ENCODE results near the gene AGBL4. TPM values are rescaled to one million over a fixed set of nuclear protein-coding genes. Genes with fewer than 3 reads are reported as not detected.
A peak's percentile ranks its signal among the peaks of the same experiment; 100 is the strongest.

AGBL4 gene
- polyA plus RNA-seq, 3 donors, result 1.00 to 1.2 (median 1.0) TPM

DNA sequence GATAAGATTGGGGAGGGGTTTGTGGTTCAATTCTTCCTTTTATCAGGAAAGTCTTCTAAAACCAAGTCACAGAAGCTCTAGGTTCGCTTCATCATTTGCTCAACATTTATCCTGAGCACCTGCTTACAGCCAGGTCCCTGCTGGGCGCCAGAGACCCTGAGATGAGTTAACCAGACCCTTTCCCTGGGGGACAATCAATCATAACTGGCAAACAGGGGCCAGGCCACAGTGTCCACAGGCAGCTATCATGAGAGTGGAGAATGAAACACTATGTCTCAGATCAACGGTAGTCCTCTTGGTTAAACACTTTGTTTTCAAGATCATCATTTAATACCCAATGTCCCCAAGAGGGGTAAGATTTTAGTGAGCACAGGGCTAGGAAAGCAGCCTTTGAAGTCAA lies 1393.9 kb downstream of the AGBL4 start:
- no peak for DNase-seq (ENCODE audit: extremely low read depth in 1 of 11, low read depth in 9 of 11, low spot score in 4 of 11)

DNA sequence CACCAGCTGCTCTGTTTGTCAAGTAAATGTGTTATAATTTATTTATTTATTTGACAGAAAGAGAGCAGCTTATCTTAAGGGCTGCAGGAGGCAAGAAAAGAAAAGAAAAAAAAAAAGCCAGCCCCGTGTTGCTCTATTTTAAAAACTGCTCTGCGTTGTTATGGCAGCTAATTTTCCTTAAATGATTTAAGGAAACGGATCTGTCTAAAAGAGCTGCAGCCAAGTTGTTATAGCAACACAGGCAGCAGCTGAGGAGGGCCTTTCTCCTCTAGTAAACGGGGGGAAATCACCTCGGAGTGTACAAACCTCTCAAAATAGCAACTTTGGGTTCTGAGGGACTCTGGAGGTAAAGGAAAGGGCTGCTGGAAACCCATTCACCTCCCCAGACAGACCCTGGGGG lies 1396.3 kb downstream of the AGBL4 start:
- peak in 1 of 11 donors; percentile 30 for DNase-seq (ENCODE audit: extremely low read depth in 1 of 11, low read depth in 9 of 11, low spot score in 4 of 11)

DNA sequence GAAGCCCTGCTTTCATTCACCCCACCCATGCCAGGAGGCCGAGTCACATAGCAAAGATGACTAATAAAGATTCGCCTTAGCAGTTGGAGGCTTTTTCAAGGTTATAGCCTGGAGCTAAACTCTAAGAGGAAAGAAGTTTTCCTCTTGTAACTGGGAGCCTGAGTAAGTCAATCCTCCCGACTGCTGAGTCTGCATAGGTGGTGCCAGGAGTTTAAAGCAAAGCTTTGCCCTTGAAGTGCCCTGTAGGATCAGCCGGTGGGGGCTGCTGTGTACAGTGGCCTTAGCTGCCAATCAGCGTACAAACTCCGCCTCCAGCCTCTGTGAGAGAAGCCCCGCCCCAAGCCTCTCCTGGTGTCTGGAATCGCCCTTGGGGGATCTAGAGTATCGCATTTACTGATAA lies 1404.2 kb downstream of the AGBL4 start:
- peak in 1 of 11 donors; percentile 23 for DNase-seq (ENCODE audit: extremely low read depth in 1 of 11, low read depth in 9 of 11, low spot score in 4 of 11)

DNA sequence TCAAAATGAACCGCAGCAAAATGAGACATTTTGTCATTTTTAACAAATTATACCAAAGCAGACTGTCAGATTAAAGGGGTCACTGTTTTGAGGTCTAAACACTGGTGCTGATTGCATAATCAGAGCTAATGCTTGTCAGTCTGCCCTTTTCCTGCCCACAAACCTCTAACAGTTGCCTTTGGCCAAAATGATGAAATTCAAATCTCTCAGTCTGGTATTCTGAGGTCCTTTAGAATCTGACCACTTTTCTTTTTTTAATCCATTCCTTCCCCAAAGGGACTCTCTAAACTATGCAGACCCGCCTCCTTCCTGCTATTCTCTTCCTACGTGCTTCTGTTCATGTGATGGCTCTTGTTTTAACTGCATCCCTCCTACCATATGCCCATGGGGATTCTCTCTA lies 1406.5 kb downstream of the AGBL4 start:
- no peak for DNase-seq (ENCODE audit: extremely low read depth in 1 of 11, low read depth in 9 of 11, low spot score in 4 of 11)

DNA sequence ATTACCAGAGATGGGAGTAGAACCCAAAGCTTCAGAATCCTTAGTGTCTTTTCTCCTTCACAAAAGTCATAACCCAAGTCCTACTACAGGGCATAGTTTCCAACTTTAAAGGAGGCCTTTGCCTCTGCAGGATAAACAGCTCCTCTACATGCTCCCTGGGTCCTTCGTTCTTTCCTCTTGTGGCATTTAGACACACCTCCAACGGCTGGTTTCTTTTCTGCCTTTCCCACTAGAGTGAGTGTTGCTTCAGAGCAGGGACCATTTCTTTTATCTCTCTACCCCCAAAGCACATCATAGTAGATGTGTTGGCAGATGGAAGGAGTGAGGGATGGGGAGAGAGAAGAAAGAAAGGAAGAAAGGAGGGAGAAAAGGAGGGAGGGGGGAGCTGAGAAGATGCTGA lies 1407.0 kb downstream of the AGBL4 start:
- no peak for DNase-seq (ENCODE audit: extremely low read depth in 1 of 11, low read depth in 9 of 11, low spot score in 4 of 11)

DNA sequence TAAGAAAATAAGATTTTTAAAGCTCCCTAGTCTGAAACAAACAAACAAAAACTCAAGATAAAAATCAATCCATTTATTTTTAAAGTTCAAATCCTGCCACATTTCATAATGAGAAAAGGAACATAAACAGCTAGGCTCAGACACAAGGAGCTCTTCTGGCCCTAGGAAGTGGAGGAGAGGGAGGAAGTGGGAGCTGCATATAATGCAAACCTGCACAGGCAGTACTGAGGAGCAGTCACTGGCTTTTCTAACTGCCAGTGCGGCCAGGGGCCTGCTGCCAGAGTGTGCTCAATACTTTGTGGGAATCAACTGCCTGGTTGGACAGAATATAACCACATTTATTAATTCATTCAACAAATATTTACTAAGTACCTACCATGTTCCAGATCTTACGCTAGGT lies 1411.9 kb downstream of the AGBL4 start:
- DNase-seq (ENCODE audit: extremely low read depth in 1 of 11, low read depth in 9 of 11, low spot score in 4 of 11), result no peak

DNA sequence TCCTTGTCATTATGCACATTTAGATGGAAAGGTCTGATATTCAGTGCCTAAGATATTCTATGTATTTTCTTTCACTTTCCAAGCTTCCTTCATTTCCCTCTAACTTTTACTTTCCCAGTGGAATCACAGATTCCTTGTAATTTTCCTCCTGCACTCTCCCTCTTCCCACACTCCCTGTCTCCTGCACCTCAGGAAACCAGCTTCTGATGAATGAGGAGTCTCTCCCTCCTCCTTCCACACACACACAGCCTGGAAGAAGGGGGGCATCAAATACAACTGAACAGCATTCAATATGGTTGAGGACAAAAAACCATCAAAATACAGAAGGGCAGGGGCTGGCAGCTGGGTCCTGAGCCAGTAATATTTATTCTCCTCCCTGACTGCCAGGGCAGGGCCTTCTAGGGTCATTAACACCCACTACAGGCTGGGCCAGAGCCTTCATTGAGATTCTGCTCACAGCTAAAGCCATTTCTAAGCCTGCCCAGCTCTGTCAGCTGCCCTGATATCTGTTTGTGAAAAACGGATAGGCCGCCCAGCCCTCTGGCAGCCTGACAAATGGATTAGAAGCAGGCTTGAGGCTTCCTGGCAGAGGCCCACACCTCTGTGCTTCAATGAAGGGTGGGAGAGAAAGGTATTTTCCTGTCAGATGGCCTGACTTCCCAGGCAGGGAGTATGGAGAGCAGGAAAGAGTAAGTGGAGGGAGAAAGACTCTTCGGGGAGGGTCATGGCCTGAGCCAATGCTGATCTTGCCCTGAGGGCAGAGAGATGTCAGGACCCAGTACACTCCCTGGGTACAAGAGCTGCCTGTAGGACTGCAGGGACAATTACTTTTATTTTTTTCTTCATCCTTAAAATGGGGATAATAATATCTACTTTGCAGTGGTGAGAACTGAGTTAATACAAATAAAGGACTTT lies 1412.9 kb downstream of the AGBL4 start:
- DNase-seq (ENCODE audit: extremely low read depth in 1 of 11, low read depth in 9 of 11, low spot score in 4 of 11), result no peak

DNA sequence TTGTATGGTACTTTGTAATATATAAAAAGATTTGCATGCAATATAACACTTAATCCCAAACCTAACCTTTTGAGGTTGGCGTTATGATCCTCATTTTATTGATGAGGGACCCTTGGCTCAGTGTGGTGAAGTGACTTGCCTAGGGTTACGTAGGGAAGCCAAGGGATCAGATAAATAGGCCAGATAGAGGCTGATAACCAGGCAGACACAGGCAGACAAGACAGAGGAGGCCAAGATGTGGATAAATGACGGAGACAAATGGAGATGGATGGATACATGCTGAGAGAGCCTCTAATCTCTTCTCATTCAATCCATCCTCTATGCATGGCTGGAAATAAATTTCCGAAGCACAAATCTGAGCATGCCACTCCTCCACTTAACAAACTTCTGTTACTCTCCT lies 1414.9 kb downstream of the AGBL4 start:
- no peak for DNase-seq (ENCODE audit: extremely low read depth in 1 of 11, low read depth in 9 of 11, low spot score in 4 of 11)

DNA sequence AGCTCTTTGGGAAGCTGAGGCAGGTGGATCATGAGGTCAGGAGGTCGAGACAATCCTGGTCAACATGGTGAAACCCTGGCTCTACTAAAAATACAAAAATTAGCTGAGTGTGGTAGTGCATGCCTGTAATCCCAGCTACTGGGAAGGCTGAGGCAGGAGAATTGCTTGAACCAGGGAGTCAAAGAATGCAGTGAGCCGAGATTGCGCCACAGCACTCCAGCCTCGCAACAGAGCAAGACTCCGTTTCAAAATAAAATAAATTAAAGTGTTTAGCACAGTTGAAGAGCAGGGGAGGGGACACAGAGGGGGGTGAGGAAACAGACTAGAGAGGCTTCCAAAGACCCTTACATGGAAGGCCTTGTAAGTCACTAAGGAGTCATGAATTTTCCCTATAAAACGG lies 1420.5 kb downstream of the AGBL4 start:
- DNase-seq (ENCODE audit: extremely low read depth in 1 of 11, low read depth in 9 of 11, low spot score in 4 of 11), result no peak

DNA sequence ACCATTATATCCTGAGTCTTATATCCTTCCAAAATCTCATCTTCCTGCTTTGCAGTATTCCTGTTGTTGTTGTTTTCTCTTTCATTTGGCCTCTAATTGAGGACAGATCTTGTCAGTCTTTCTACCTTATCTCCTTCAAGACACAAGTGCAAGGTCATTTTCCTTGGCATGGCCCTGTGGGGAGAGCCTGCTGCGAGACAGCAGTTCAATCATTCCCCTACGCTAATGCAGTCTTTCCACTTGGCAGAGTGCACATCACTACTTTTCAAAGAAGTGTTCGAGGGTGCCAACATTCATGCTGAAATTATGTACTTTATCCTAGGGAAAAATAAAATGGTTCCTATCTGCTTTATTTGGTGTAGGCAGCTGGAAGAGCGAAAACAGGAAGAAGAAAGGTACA lies 1421.4 kb downstream of the AGBL4 start:
- no peak for DNase-seq (ENCODE audit: extremely low read depth in 1 of 11, low read depth in 9 of 11, low spot score in 4 of 11)

DNA sequence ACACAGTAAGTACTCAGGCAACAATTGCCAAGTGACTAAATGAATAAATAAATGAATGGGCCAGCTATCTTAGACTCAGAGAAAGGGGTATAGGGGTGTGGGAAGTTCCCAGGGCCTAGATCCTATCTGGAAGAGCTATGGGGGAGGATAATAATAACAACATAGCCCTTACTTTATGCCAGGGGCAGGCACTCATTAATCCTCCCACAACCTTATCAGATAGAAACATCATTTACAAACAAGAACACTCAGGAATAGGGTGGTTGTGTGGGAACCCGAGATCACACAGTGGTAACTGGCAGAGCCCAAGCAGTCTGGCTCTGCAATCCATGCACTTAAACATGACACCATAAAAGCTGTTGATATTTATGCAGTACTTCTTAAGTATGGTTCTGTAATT lies 1423.6 kb downstream of the AGBL4 start:
- DNase-seq (ENCODE audit: extremely low read depth in 1 of 11, low read depth in 9 of 11, low spot score in 4 of 11), result no peak

DNA sequence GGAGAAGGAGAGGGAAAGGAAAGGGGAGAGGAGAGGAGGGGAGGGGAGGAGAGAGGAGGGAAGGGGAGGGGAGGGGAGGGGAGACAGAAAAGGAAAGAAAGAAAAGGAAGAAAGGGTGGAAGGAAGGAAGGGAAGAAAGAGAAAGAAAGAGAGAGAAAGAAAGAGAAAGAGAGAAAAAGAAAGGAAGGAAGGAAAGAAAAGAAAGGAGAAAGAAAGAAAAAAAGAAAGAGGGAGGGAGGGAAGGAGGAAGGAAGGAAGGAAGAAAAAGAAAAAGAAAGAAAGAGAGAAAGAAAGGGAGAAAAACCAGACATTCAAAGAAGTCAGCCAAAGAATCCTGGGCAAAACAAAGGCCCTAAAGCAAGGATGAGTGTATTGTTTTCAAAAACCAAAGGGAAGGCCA lies 1426.1 kb downstream of the AGBL4 start:
- DNase-seq (ENCODE audit: extremely low read depth in 1 of 11, low read depth in 9 of 11, low spot score in 4 of 11), result no peak

DNA sequence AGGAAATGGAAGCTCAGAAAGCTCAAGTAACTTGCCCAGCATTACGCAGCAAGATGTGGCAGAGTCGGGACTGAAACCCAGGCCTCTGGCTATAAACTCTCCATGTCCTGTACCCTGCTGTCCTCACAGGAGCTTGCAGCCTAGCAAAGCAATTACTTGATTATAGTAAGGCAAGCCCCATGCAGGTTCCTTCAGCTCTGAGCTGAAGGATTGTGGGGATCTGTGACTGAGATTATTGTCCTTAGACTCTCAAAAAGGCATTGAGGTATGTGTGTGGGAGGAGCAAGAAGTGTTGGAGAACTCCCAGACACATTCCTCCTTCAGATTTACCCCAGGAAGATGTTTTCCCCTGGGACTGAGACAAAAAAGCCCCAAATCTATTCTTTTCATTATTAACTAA lies 1427.7 kb downstream of the AGBL4 start:
- no peak for DNase-seq (ENCODE audit: extremely low read depth in 1 of 11, low read depth in 9 of 11, low spot score in 4 of 11)

DNA sequence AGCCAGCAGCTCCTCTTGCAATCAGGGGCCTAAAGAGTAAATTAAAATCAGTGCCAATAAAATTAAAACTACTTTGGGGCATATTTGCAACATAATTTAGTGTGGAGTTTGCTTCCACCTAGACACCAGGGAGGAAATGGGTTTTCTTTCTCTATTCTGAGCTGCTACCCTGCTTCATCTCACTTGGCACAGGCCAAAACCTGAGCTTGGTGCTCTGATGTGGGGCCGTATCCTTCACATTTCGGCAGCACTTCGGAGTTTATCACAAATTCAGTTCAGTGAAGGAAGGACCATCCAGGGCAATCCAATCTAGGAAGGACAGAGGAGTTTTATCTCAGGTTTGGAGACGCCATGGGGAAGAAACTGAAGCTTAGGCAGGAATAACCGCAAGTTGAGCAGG lies 1428.1 kb downstream of the AGBL4 start:
- DNase-seq (ENCODE audit: extremely low read depth in 1 of 11, low read depth in 9 of 11, low spot score in 4 of 11), result no peak

DNA sequence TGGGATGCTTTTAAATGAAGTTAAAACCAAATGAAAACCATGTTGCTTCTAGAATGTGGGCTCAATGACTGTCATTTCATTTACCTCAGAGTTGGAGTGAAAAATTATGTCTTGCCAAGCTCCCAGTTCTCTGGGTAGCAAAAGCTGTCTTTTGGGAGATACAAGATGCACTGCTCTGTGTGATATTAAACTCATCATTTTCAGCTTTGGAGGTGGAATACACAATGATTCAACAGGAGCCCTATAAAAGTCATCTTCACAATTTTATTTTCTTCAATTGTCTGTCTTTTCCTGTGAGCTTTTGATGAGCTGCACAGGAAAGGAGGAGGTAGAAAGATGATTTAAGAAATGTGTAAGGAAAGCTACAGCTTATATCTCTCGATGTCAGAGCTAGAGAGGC lies 1431.4 kb downstream of the AGBL4 start:
- no peak for DNase-seq (ENCODE audit: extremely low read depth in 1 of 11, low read depth in 9 of 11, low spot score in 4 of 11)

DNA sequence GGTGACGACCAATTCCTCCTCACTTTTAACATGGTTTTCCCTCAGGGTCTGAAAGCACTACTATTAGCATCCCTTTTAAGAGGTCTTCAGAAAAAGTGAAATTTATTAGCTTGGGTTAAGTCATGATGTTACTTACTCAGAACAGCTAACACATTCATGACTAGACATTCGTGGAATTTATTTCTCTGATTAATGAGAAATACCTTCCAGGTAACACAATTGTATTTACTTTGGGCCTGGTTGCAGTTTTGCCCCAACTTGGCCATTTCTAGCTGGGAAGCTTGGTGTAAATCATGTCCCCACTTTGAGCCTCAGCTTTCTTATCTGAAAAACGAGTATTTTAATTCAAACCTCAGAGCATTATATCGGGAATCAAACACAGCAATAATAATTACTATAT lies 1432.6 kb downstream of the AGBL4 start:
- DNase-seq (ENCODE audit: extremely low read depth in 1 of 11, low read depth in 9 of 11, low spot score in 4 of 11), result no peak

DNA sequence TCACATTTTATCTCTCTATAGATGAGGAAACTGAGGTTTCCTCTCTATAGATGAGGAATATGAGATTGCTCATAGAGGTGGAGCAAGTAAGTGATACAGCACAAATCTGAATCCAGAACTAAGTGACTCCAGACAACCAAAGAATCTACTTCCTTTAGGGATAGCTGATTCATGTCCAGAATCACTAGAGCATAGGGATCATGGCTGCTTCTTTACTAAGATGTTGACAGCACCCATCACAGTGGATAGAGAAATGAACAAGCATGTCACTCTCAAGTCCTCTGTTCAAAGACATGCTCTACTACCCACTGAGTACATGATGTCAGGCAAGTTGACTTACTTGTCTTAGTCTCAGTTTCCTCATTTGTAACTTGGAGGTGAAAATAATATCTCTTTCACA lies 1435.7 kb downstream of the AGBL4 start:
- DNase-seq (ENCODE audit: extremely low read depth in 1 of 11, low read depth in 9 of 11, low spot score in 4 of 11), result no peak

DNA sequence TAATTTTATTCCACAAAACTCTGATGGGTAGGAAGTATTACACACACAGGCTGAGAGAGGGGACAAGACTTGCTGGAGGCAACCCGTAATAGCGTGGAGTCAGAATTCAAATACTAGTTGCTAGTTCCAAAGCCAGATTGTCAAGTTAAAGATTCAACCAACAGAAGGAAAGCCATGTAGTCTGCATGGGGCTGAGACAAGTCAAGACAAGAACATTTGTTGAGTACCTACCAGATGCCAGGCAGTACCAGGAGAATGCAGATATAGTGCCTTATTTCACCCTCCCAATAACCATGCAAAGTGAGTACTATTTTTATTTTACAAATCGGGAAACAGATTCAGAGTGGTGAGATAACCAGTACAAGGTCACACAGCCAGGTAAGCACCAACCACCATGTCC lies 1441.3 kb downstream of the AGBL4 start:
- no peak for DNase-seq (ENCODE audit: extremely low read depth in 1 of 11, low read depth in 9 of 11, low spot score in 4 of 11)

DNA sequence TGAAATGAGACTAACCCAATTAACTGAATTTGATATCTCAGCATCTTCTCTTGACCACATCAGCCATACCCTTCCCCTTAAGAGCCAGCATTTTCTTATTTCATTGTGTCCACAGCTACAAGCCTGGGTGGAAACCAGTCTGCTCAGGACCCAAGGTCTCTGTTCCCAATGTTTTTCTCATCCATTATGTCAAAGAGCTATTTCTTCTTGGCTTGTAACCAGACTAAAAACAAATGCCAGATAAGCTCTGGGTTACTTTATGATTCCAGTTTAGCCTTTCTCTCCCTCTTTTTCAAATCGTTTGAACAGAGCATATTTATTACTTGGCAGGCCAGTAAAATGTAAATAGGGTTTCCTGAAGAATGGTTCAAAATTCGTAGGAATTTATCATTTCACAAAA lies 1442.5 kb downstream of the AGBL4 start:
- peak in 9 of 11 donors; percentile 10 to 55 (median 26) for DNase-seq (ENCODE audit: extremely low read depth in 1 of 11, low read depth in 9 of 11, low spot score in 4 of 11)

DNA sequence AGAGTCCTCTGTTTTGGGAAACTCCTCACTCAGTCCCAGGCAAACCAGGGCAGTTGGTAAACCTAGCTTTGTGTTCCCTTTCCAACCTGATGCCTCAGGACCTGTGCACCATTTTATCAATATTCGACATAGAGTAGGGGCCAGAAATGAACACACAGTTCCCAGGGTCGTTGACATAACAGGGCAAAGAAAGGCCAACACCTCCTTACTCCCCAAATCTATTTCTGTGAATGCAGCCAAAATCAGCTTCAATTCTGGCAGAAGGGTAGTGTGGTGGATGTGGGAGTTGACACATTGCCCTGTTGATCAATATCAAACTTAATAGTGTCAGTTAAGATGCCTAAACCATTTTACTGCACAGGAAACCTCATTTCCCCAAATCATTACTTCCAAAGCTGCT lies 1447.2 kb downstream of the AGBL4 start:
- DNase-seq (ENCODE audit: extremely low read depth in 1 of 11, low read depth in 9 of 11, low spot score in 4 of 11), result no peak

DNA sequence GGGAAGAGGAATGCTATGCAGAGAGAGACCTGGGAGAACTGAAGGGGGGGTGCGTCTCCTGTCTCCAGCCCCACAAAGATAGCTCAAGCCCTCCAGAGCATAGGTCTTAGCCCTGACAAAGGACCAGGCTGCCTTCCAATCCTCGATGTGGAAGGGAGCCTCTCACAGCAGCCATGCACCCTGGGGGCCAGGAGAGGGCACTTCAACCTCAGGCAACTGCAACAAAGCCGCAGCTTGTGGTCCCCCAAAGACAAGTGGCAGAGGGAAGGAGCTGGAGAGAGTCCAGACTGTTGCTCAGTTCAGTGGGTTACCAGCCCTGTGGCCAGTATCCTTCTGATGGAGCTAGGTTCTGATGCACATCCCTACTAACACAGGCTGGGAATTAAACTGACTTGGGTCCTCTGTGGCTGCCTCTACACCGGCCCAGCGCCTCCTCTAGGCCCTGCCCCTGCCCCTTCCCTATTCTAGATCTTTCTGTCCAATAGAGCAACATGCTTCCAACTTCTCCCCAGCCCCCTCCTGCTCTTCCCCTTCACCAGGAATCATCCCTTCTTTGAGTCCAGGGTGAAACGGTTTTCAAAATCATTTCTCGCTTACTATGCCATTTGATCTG lies 1451.0 kb downstream of the AGBL4 start:
- peak in 10 of 11 donors; percentile 38 to 60 (median 50) for DNase-seq (ENCODE audit: extremely low read depth in 1 of 11, low read depth in 9 of 11, low spot score in 4 of 11)
